ENCODE results near the gene AXL. TPM values are rescaled to one million over a fixed set of nuclear protein-coding genes. Genes with fewer than 3 reads are reported as not detected.

Gene AXL
- total RNA-seq, 1 donor from 2014 or later = 6.4 TPM

GRCh38 chr19:41205995-41206394, 13.0 kb upstream of the AXL start:
- Mint-ChIP-seq H3K27ac (ENCODE audit: unreplicated experiment) (no peak overlapping the region), H3K36me3 (ENCODE audit: low read depth) (no peaks in the 10 kb centered on the region), H3K4me1 (peaks cover 3% of the 10 kb centered on the region), H3K9me3 (no peaks in the 10 kb centered on the region), H3K4me3 (no peak overlapping the region), H3K27me3 (ENCODE audit: low read depth) (peaks cover 3% of the 10 kb centered on the region)
- TF ChIP-seq, protein P1, sequence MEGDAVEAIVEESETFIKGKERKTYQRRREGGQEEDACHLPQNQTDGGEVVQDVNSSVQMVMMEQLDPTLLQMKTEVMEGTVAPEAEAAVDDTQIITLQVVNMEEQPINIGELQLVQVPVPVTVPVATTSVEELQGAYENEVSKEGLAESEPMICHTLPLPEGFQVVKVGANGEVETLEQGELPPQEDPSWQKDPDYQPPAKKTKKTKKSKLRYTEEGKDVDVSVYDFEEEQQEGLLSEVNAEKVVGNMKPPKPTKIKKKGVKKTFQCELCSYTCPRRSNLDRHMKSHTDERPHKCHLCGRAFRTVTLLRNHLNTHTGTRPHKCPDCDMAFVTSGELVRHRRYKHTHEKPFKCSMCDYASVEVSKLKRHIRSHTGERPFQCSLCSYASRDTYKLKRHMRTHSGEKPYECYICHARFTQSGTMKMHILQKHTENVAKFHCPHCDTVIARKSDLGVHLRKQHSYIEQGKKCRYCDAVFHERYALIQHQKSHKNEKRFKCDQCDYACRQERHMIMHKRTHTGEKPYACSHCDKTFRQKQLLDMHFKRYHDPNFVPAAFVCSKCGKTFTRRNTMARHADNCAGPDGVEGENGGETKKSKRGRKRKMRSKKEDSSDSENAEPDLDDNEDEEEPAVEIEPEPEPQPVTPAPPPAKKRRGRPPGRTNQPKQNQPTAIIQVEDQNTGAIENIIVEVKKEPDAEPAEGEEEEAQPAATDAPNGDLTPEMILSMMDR (conservative IDR thresholded peaks at IDR 0.05) = no peak
- DNase-seq (ENCODE audit: low read depth, low spot score) = no peak

GRCh38 chr19:41206456-41206855, 12.6 kb upstream of the AXL start:
- Mint-ChIP-seq H3K9me3 (no peaks in the 10 kb centered on the region), H3K27me3 (ENCODE audit: low read depth) (peaks cover 3% of the 10 kb centered on the region), H3K36me3 (ENCODE audit: low read depth) (no peaks in the 10 kb centered on the region), H3K4me3 (no peak overlapping the region), H3K27ac (ENCODE audit: unreplicated experiment) (no peak overlapping the region), H3K4me1 (peaks cover 3% of the 10 kb centered on the region)
- TF ChIP-seq, protein P1 (conservative IDR thresholded peaks at IDR 0.05) = no peak
- no peak for DNase-seq (ENCODE audit: low read depth, low spot score)

- Mint-ChIP-seq H3K9me3 (no peaks in the 10 kb centered on the region), H3K27me3 (ENCODE audit: low read depth) (peaks cover 3% of the 10 kb centered on the region), H3K27ac (ENCODE audit: unreplicated experiment) (peak overlapping the region; percentile 37), H3K36me3 (ENCODE audit: low read depth) (no peaks in the 10 kb centered on the region), H3K4me1 (peaks cover 3% of the 10 kb centered on the region), H3K4me3 (no peak overlapping the region)
- no peak for DNase-seq (ENCODE audit: low read depth, low spot score)
- TF ChIP-seq, protein P1 (conservative IDR thresholded peaks at IDR 0.05) = no peak
Observed at GRCh38 chr19:41206926-41207750, 11.9 kb upstream of the AXL start.

DNA sequence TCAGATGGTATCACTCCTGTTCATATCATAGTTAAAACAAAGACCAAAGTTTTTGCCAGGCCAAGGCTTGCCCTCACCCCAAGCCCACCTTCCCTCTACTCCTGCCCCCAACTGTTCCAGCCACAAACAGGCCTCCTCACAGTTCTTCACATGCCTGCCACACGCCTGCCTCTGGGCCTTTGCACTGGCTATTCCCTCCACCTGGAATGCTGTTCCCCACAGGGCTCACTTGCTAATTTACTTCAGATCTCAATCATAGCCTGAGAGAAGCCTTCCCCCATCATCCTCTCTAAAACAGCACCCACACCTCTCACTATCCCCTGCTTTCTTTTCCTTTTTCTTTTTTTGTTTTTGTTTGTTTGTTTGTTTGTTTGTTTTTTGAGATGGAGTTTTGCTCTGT, 4.9 kb upstream of the AXL start:
- Mint-ChIP-seq H3K4me1 (peaks cover 20% of the 10 kb centered on the region), H3K4me3 (no peak overlapping the region), H3K9me3 (no peaks in the 10 kb centered on the region), H3K27ac (ENCODE audit: unreplicated experiment) (peak overlapping the region; percentile 67), H3K36me3 (ENCODE audit: low read depth) (no peaks in the 10 kb centered on the region), H3K27me3 (ENCODE audit: low read depth) (peaks cover 10% of the 10 kb centered on the region)
- DNase-seq (ENCODE audit: low read depth, low spot score) = no peak
- TF ChIP-seq, protein P1 (conservative IDR thresholded peaks at IDR 0.05) = no peak

DNA sequence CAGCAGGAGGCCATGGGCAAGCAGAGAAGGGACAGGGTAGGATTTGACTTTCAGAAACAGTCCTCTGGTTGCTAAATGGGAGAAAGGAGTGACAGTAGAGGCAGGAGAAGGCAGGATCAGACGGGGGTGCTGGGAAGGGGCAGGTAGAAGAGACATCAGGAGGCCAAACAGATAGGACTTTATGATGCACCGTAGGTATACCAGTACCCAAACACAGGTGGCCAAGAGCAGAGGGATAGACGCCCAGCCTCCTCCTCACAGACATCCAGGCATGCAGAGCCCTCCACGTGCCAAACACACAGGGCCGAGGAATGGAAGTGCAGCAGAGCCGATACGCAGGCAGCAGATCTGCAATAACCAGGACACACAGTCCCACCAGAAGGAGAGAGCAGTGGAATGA, 1.3 kb upstream of the AXL start:
- TF ChIP-seq, protein P1 (conservative IDR thresholded peaks at IDR 0.05) = no peak
- DNase-seq (ENCODE audit: low read depth, low spot score) = no peak
- peaks cover 31% of the 10 kb centered on the region for H3K27me3 Mint-ChIP-seq (ENCODE audit: low read depth)
- H3K36me3 Mint-ChIP-seq (ENCODE audit: low read depth) = no peaks in the 10 kb centered on the region
- H3K4me3 Mint-ChIP-seq = peak overlapping the region; percentile 72
- H3K9me3 Mint-ChIP-seq = no peaks in the 10 kb centered on the region
- H3K27ac Mint-ChIP-seq (ENCODE audit: unreplicated experiment) = peak overlapping the region; percentile 83
- H3K4me1 Mint-ChIP-seq = peaks cover 43% of the 10 kb centered on the region

Data from neural crest cell (in vitro differentiated cells).